GM23248 (cell line): ENCODE measurements around the gene CASP9. TPM values are rescaled to one million over a fixed set of nuclear protein-coding genes. Genes with fewer than 3 reads are reported as not detected.

Experiments
- DNase-seq: peaks from one replicate; pipeline ENCODE4 v3.0.0-alpha.2; 2015
- H2AFZ ChIP-seq: fragments of 200-600 bp; sonication (generic); 2 replicates; pipeline ENCODE4 v1.6.1; 2016; ENCODE audit warnings: antibody characterized with exemption
- H3F3A ChIP-seq: fragments of 200-600 bp; sonication (generic); 2 replicates; pipeline ENCODE4 v1.6.1; 2016; ENCODE audit warnings: mild to moderate bottlenecking, antibody characterized with exemption, mixed run types; ENCODE audit not compliant: insufficient read depth
- H3K27ac ChIP-seq: fragments of 200-600 bp; sonication (generic); 2 replicates; pipeline ENCODE4 v1.5.1; 2016; ENCODE audit warnings: mild to moderate bottlenecking
- H3K27me3 ChIP-seq: fragments of 200-600 bp; sonication (generic); replicated peaks from 2 replicates; pipeline ENCODE4 v1.6.1; 2016; ENCODE audit warnings: mild to moderate bottlenecking; ENCODE audit not compliant: insufficient read depth
- H3K36me3 ChIP-seq: fragments of 200-600 bp; sonication (generic); 2 replicates; pipeline ENCODE4 v1.6.1; 2016; ENCODE audit warnings: low read depth, mild to moderate bottlenecking
- H3K4me1 ChIP-seq: fragments of 200-600 bp; sonication (generic); 2 replicates; pipeline ENCODE4 v1.6.1; 2016; ENCODE audit warnings: mild to moderate bottlenecking; ENCODE audit not compliant: insufficient read depth
- H3K4me2 ChIP-seq: fragments of 200-600 bp; sonication (generic); one replicate; pipeline ENCODE4 v1.6.1; 2016; ENCODE audit warnings: mild to moderate bottlenecking; ENCODE audit not compliant: unreplicated experiment
- H3K4me3 ChIP-seq: fragments of 200-600 bp; sonication (generic); 2 replicates; pipeline ENCODE4 v1.5.1; 2016; ENCODE audit warnings: mild to moderate bottlenecking
- H3K79me2 ChIP-seq: fragments of 200-600 bp; sonication (generic); 2 replicates; pipeline ENCODE4 v1.6.1; 2016; ENCODE audit warnings: mild to moderate bottlenecking; ENCODE audit not compliant: insufficient read depth
- H3K9ac ChIP-seq: fragments of 200-600 bp; sonication (generic); 2 replicates; pipeline ENCODE4 v1.6.1; 2016; ENCODE audit warnings: mild to moderate bottlenecking
- H3K9me2 ChIP-seq: fragments of 200-600 bp; sonication (generic); 2 replicates; pipeline ENCODE4 v1.6.1; 2016; ENCODE audit warnings: mixed run types, mild to moderate bottlenecking, moderate library complexity; ENCODE audit not compliant: insufficient read depth
- H3K9me3 ChIP-seq: fragments of 200-600 bp; sonication (generic); one replicate; pipeline ENCODE4 v1.6.1; 2017; ENCODE audit warnings: low read depth
- H4K20me1 ChIP-seq: fragments of 200-600 bp; sonication (generic); 2 replicates; pipeline ENCODE4 v1.6.0; 2016; ENCODE audit not compliant: insufficient read depth
- EZH2 ChIP-seq: fragments of 200-600 bp; sonication (generic); IDR thresholded peaks from 2 replicates; pipeline ENCODE4 v1.6.1; 2018; ENCODE audit warnings: antibody characterized with exemption, mild to moderate bottlenecking; ENCODE audit not compliant: insufficient read depth, poor library complexity, severe bottlenecking
- EZH2phosphoT487 ChIP-seq: fragments of 200-600 bp; sonication (generic); IDR thresholded peaks from 2 replicates; pipeline ENCODE4 v1.6.1; 2018; ENCODE audit warnings: antibody characterized with exemption, moderate library complexity, mild to moderate bottlenecking, low read depth; ENCODE audit not compliant: insufficient read depth
- WGBS, 2 experiments: methylation state at CpG; one replicate each; pipeline ENCODE4 v1.1.6; 2015 to 2017; ENCODE audit warnings: low lambda C conversion rate in 2 of 2, low coverage in 1 of 2; ENCODE audit errors: missing lambda C conversion rate in 2 of 2; 5-methylcytosine and 5-hydroxymethylcytosine counted together
- in situ Hi-C: fragments of 300-500 bp; cut with MboI; formaldehyde crosslinking; loops from 2 replicates; pipeline ENCODE4 v1.15.0; 2020
- polyA plus RNA-seq: library from polyadenylated mRNA; unstranded; fragments of >200 nt; fragmentation: Nextera tagmentation; extraction: Ambion mirVana; gene quantifications from 2 replicates; pipeline ENCODE4 v1.2.1, GENCODE V29; 2016
- total RNA-seq: library from RNA; depleted of rRNA; stranded (reverse); fragments of >200 nt; shearing (Covaris generic); gene quantifications from 2 replicates; pipeline ENCODE4 v1.2.3, GENCODE V29; 2014

CASP9 gene
- total and polyA plus RNA-seq, 2 experiments from 2014 or later = 6.7 to 15.8 TPM

DNA sequence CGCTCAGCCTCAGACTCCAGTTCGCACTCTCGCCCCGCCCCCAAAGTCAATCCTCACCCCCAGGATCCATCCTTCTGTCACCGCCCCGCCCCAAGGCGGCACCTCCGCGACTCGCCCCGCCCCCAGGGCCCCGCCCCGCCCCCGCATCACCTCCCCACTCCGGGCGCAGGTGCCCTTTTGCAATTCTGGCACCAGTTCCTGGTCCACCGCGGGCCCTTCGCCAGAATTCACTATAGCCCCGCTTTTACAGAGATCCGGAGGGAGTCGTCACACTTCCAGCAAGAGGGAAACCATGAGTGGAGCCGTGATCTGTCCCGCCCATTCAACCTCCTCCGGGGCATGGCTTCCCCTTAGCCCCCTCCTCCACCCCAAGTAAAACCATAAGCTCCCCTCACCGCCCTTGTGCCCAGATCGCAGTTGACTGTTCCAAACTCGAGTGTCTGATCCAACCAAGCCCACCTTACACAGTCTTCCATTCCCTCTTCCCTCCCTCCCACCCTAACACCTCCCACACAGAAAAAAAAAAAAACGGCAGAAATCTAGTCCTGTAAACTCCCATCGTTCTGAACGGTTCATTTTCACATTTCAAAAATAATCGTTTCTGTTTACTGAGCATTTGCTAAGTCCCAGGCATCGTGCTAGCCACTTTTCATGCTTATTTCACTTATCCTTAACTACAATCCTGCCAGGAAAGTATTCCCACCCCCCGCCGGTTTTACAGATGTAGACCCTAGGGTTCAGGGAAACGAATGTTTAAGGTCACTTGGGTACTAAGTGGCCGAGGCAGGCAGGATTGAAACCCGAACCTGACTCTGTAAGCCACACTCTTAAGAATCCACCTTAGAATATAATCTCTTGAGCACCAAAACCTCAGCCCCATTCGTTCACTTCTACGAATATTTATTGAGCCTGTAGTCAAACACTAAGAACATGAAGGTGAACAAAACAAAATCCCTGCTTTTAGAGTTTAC is 1.3 kb upstream of the CASP9 start:
- TF ChIP-seq EZH2 (no peak), EZH2phosphoT487 (no peak)
- H3K36me3 ChIP-seq = no peaks in the 10 kb centered on the region
- H3F3A ChIP-seq = peaks cover 18% of the 10 kb centered on the region
- in situ Hi-C loops = no loop called here
- peak overlapping the region; percentile 98 for H3K27ac ChIP-seq
- peak overlapping the region; percentile 75 for H3K9ac ChIP-seq
- 1% methylated on average over 20 to 40 of the region's 40 CpGs for WGBS, 2 experiments
- no peaks in the 10 kb centered on the region for H3K9me3 ChIP-seq
- peak overlapping the region; percentile 91 for H2AFZ ChIP-seq
- no peaks in the 10 kb centered on the region for H4K20me1 ChIP-seq
- no peaks in the 10 kb centered on the region for H3K27me3 ChIP-seq
- peak overlapping the region; percentile 92 for H3K4me2 ChIP-seq
- H3K79me2 ChIP-seq = peaks cover 41% of the 10 kb centered on the region
- H3K9me2 ChIP-seq = no peaks in the 10 kb centered on the region
- peak; percentile 23 for DNase-seq
- peak overlapping the region; percentile 86 for H3K4me3 ChIP-seq
- H3K4me1 ChIP-seq = peaks cover 23% of the 10 kb centered on the region; the same call in 1 of the 2 replicates

DNA sequence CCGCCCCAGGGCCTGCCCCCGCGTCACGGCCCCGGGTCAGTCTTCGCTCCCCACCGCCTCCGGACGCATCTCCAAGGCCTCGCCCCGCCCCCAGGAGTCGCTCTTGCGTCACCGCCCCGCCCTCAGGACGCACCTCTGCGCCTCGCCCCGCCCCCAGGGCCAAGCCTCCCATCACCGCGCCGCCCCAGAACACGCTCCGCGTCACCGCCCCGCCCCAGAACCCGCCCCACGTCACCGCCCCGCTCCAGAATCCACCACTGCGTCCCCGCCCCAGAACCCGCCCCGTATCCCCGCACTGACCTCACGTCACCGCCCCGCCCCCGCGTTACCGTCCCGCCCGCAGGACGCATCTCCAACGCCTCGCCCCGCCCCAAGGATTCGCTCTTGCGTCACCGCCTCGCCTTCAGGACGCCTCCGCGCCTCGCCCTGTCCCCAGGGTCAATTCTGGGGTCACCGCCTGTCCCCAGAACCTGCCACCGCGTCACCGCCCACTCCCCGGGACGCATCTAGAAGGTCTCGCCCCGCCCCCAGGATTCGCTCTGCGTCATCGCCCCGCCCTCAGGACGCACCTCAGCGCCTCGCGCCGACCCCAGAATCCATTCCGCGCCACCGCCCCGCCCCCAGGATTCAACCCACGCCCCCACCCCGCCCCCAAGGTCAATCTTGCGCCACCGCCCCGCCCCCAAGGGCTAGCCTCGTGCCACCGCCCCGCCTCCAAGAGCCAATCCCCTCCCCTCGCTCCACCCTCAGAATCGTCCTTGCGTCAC is 451 bp upstream of the CASP9 start:
- Histone ChIP-seq H3K79me2 (peaks cover 32% of the 10 kb centered on the region), H3K36me3 (no peaks in the 10 kb centered on the region), H3K4me3 (peak overlapping the region; percentile 84), H3K9me2 (no peaks in the 10 kb centered on the region), H3K27me3 (no peaks in the 10 kb centered on the region), H3K4me2 (no peak overlapping the region), H3K9me3 (no peaks in the 10 kb centered on the region), H3K27ac (peak overlapping the region; percentile 98), H3K9ac (peak overlapping the region; percentile 90), H4K20me1 (no peaks in the 10 kb centered on the region), H3F3A (peaks cover 18% of the 10 kb centered on the region), H2AFZ (0 out of 2 replicates have a peak overlapping the region, but pooled peaks have one; percentile 60), H3K4me1 (peaks cover 23% of the 10 kb centered on the region; the same call in 1 of the 2 replicates)
- in situ Hi-C loops = no loop called here
- TF ChIP-seq EZH2 = no peak
- TF ChIP-seq EZH2phosphoT487 = no peak
- peak; percentile 100 for DNase-seq
- WGBS, 2 experiments = 1 to 2% methylated on average over 14 to 60 of the region's 88 CpGs

DNA sequence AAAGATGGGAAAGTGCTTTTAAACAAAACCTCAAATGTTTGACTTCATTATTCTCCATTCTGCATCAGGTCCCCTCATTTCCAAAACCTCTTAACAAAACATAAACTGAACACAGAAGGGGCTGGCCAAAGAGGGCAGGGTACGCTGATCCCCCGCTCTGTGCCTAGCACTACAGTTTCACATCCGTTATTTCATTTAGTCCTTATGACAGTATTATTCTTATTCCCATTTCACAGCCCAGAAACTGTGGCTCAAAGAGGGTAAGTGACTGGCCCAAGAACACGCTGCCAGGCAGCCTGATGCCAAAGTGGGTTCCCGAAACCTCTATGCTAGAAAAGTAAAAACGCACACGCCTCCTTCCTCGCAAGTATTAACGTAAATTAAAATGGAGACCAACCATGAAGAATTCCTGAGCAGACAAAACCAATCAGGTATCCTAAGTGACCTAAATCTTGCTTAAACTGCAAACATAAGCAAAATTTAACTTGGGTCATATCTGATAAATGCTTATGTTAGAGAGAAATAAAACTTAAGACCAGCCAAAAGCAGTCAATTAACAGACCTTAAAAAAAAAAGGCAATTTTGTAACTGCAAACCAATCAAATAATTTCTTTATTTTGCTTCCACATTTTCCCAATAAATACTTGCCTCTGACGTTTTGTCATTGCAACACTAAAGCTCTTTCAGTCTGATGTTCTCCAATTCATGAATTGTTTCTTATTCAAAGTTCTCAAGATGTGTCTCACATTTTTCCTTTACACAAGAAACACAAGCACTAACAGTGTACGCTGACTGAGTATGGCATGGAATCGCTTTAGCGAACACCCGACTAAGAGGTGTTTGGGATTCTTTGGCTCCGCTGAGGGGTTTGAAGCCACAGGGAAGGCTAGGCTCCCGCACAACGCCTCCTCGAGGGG is 653 bp downstream of the CASP9 start:
- DNase-seq = peak; percentile 66
- Histone ChIP-seq H3K27me3 (no peaks in the 10 kb centered on the region), H3K9me2 (no peaks in the 10 kb centered on the region), H3K27ac (peak overlapping the region; percentile 88), H3K4me1 (peaks cover 23% of the 10 kb centered on the region; the same call in 1 of the 2 replicates), H3K36me3 (no peaks in the 10 kb centered on the region), H3F3A (peaks cover 18% of the 10 kb centered on the region), H4K20me1 (no peaks in the 10 kb centered on the region), H3K9ac (peak overlapping the region; percentile 86), H3K4me3 (peak overlapping the region; percentile 84), H3K9me3 (no peaks in the 10 kb centered on the region), H2AFZ (peak overlapping the region; percentile 95), H3K79me2 (peaks cover 21% of the 10 kb centered on the region), H3K4me2 (peak overlapping the region; percentile 86)
- WGBS, 2 experiments = 40 to 44% methylated on average over 18 of the region's 18 CpGs
- TF ChIP-seq EZH2 (no peak), EZH2phosphoT487 (no peak)
- in situ Hi-C loops = no loop called here
